ENCODE measurements around the gene TXN. TPM values are rescaled to one million over a fixed set of nuclear protein-coding genes. Genes with fewer than 3 reads are reported as not detected.

TXN gene
- total RNA-seq, 2 donors from 2014 or later, result 56.9 to 164 TPM

- no peaks in the 10 kb centered on the region for H3K27me3 ChIP-seq (replicated peaks; ENCODE audit: insufficient read depth)
- H3K27ac ChIP-seq, result no peak overlapping the region
- TF ChIP-seq POLR2AphosphoS5 (IDR thresholded peaks at IDR 0.05), result no peak
- TF ChIP-seq POLR2A (IDR thresholded peaks at IDR 0.05), result no peak
- TF ChIP-seq CTCF (IDR thresholded peaks at IDR 0.05), result no peak
- WGBS, result 83% methylated on average over 3 of the region's 3 CpGs
- H3K4me3 ChIP-seq, result no peak overlapping the region
- intact Hi-C loops (cut with DNase I), result no loop called here
- no peaks in the 10 kb centered on the region for H3K9me3 ChIP-seq
- no peaks in the 10 kb centered on the region for H3K4me1 ChIP-seq (replicated peaks)
- H3K36me3 ChIP-seq, result no peaks in the 10 kb centered on the region
- DNase-seq (ENCODE audit: low spot score), result no peak
Measured at GRCh38 chr9:110270211-110270995, 14.1 kb upstream of the TXN start.

GRCh38 chr9:110266795-110267194, 10.5 kb upstream of the TXN start:
- Histone ChIP-seq H3K4me3 (no peak overlapping the region), H3K4me1 (replicated peaks) (no peaks in the 10 kb centered on the region), H3K9me3 (no peaks in the 10 kb centered on the region), H3K27ac (no peak overlapping the region), H3K27me3 (replicated peaks; ENCODE audit: insufficient read depth) (no peaks in the 10 kb centered on the region), H3K36me3 (no peaks in the 10 kb centered on the region)
- TF ChIP-seq POLR2A (IDR thresholded peaks at IDR 0.05) (no peak), POLR2AphosphoS5 (IDR thresholded peaks at IDR 0.05) (no peak), CTCF (IDR thresholded peaks at IDR 0.05) (no peak)
- WGBS, result 73% methylated on average over 1 of the region's 1 CpG
- no peak for DNase-seq (ENCODE audit: low spot score)
- intact Hi-C loops (cut with DNase I), result no loop called here

DNA sequence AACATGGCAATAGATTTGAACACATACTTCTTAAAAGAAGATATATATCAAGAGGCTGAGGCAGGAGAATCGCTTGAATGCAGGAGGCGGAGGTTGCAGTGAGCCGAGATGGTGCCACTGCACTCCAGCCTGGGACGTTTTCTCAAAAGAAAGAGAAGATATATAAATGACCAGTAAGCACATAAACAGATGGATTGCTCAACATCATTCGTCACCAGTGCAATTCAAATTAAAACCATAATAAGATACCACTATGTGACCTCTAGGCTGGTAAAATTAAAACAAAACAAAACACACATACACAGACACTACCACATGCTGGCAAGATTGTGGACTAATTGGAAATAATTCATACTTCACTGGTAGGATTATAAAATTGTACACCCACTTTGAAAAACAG, 5.3 kb upstream of the TXN start:
- WGBS, result 72% methylated on average over 5 of the region's 5 CpGs
- Histone ChIP-seq H3K27me3 (replicated peaks; ENCODE audit: insufficient read depth) (no peaks in the 10 kb centered on the region), H3K27ac (no peak overlapping the region), H3K36me3 (no peaks in the 10 kb centered on the region), H3K4me3 (no peak overlapping the region), H3K9me3 (no peaks in the 10 kb centered on the region), H3K4me1 (replicated peaks) (no peaks in the 10 kb centered on the region)
- TF ChIP-seq POLR2A (IDR thresholded peaks at IDR 0.05) (no peak), CTCF (IDR thresholded peaks at IDR 0.05) (no peak), POLR2AphosphoS5 (IDR thresholded peaks at IDR 0.05) (no peak)
- intact Hi-C loops (cut with DNase I), result no loop called here
- no peak for DNase-seq (ENCODE audit: low spot score)

GRCh38 chr9:110260911-110261310, 4.6 kb upstream of the TXN start:
- Histone ChIP-seq H3K27ac (no peak overlapping the region), H3K9me3 (no peaks in the 10 kb centered on the region), H3K27me3 (replicated peaks; ENCODE audit: insufficient read depth) (no peaks in the 10 kb centered on the region), H3K4me3 (no peak overlapping the region), H3K36me3 (no peaks in the 10 kb centered on the region), H3K4me1 (replicated peaks) (no peaks in the 10 kb centered on the region)
- DNase-seq (ENCODE audit: low spot score), result no peak
- 26% methylated on average over 4 of the region's 4 CpGs for WGBS
- TF ChIP-seq POLR2AphosphoS5 (IDR thresholded peaks at IDR 0.05) (no peak), CTCF (IDR thresholded peaks at IDR 0.05) (no peak), POLR2A (IDR thresholded peaks at IDR 0.05) (no peak)
- intact Hi-C loops (cut with DNase I), result no loop called here

GRCh38 chr9:110259566-110259965, 3.3 kb upstream of the TXN start:
- Histone ChIP-seq H3K27ac (no peak overlapping the region), H3K4me3 (no peak overlapping the region), H3K9me3 (no peaks in the 10 kb centered on the region), H3K27me3 (replicated peaks; ENCODE audit: insufficient read depth) (no peaks in the 10 kb centered on the region), H3K36me3 (no peaks in the 10 kb centered on the region), H3K4me1 (replicated peaks) (no peaks in the 10 kb centered on the region)
- no peak for DNase-seq (ENCODE audit: low spot score)
- 83% methylated on average over 2 of the region's 2 CpGs for WGBS
- TF ChIP-seq POLR2AphosphoS5 (IDR thresholded peaks at IDR 0.05) (no peak), CTCF (IDR thresholded peaks at IDR 0.05) (no peak), POLR2A (IDR thresholded peaks at IDR 0.05) (no peak)
- intact Hi-C loops (cut with DNase I), result loop anchor here (10.0 kb wide), 1 partner anchor 75 kb away; no protein-coding TSS in a partner anchor
